Measurements from ENCODE around the gene MAPK8IP2. TPM values are rescaled to one million over a fixed set of nuclear protein-coding genes. Genes with fewer than 3 reads are reported as not detected.
A peak's percentile ranks its signal among the peaks of the same experiment; 100 is the strongest.

The MAPK8IP2 gene
- total RNA-seq, 6 donors from 2014 or later: 1.0 to 5.5 (median 3.4) TPM

GRCh38 chr22:50573491-50574382 lies 26.9 kb upstream of the MAPK8IP2 start:
- no peak overlapping the region for H3K4me3 ChIP-seq
- no peak overlapping the region for H3K27ac ChIP-seq
- 93 to 97% methylated on average over 11 to 26 of the region's 26 CpGs for WGBS, 2 donors
- peaks cover 4 to 32% (median 12%) of the 10 kb centered on the region in 4 donors for H3K36me3 ChIP-seq
- no peaks in the 10 kb centered on the region for H3K27me3 ChIP-seq
- ATAC-seq (ENCODE audit: low FRiP score in 2 of 2) (no peak), DNase-seq (peak in 1 of 2 donors; percentile 65)
- H3K9me3 ChIP-seq: no peaks in the 10 kb centered on the region
- H3K4me1 ChIP-seq: peaks cover 8 to 14% (median 9%) of the 10 kb centered on the region in 4 donors
- no peak for TF ChIP-seq EP300 (IDR thresholded peaks at IDR 0.05)

GRCh38 chr22:50574383-50574755 lies 26.2 kb upstream of the MAPK8IP2 start:
- Histone ChIP-seq H3K36me3 (peaks cover 0 to 32% (median 14%) of the 10 kb centered on the region in 4 donors), H3K27me3 (no peaks in the 10 kb centered on the region), H3K9me3 (no peaks in the 10 kb centered on the region), H3K27ac (no peak overlapping the region), H3K4me1 (peaks cover 8 to 15% (median 11%) of the 10 kb centered on the region in 4 donors), H3K4me3 (no peak overlapping the region)
- WGBS, 2 donors: 93 to 94% methylated on average over 7 to 11 of the region's 11 CpGs
- TF ChIP-seq POLR2AphosphoS5 (IDR thresholded peaks at IDR 0.05) (no peak), POLR2A (IDR thresholded peaks at IDR 0.05) (no peak), EP300 (IDR thresholded peaks at IDR 0.05) (no peak), CTCF (IDR thresholded peaks at IDR 0.05) (no peak)
- DNase-seq (no peak), ATAC-seq (ENCODE audit: low FRiP score in 2 of 2) (no peak)

GRCh38 chr22:50575426-50575941 lies 25.1 kb upstream of the MAPK8IP2 start:
- peaks cover 0 to 25% (median 14%) of the 10 kb centered on the region in 4 donors for H3K36me3 ChIP-seq
- ATAC-seq (ENCODE audit: low FRiP score in 2 of 2) (no peak), DNase-seq (no peak)
- TF ChIP-seq EP300 (IDR thresholded peaks at IDR 0.05) (no peak), CTCF (IDR thresholded peaks at IDR 0.05) (no peak), POLR2A (IDR thresholded peaks at IDR 0.05) (no peak), POLR2AphosphoS5 (IDR thresholded peaks at IDR 0.05) (no peak)
- no peaks in the 10 kb centered on the region for H3K27me3 ChIP-seq
- H3K4me1 ChIP-seq: peaks cover 8 to 15% (median 11%) of the 10 kb centered on the region in 4 donors
- WGBS, 2 donors: 91 to 92% methylated on average over 8 of the region's 8 CpGs
- no peak overlapping the region for H3K27ac ChIP-seq
- no peak overlapping the region for H3K4me3 ChIP-seq
- H3K9me3 ChIP-seq: no peaks in the 10 kb centered on the region

- H3K9me3 ChIP-seq: no peaks in the 10 kb centered on the region
- 69 to 86% methylated on average over 5 of the region's 5 CpGs for WGBS, 2 donors
- no peaks in the 10 kb centered on the region for H3K27me3 ChIP-seq
- ATAC-seq (ENCODE audit: low FRiP score in 2 of 2): no peak
- no peak for DNase-seq
- H3K36me3 ChIP-seq: peaks cover 0 to 21% (median 13%) of the 10 kb centered on the region in 4 donors
- no peak overlapping the region for H3K27ac ChIP-seq
- H3K4me3 ChIP-seq: no peak overlapping the region
- H3K4me1 ChIP-seq: peaks cover 8 to 19% (median 11%) of the 10 kb centered on the region in 4 donors
- TF ChIP-seq CTCF (IDR thresholded peaks at IDR 0.05): peak in 1 of 6 experiments; percentile 14
- no peak for TF ChIP-seq POLR2AphosphoS5 (IDR thresholded peaks at IDR 0.05)
- TF ChIP-seq POLR2A (IDR thresholded peaks at IDR 0.05): no peak
These were observed 24.5 kb upstream of the MAPK8IP2 start for GRCh38 chr22:50576070-50576469.

GRCh38 chr22:50576806-50577696 lies 23.5 kb upstream of the MAPK8IP2 start:
- H3K9me3 ChIP-seq: no peaks in the 10 kb centered on the region
- WGBS, 2 donors: 80 to 90% methylated on average over 11 to 18 of the region's 18 CpGs
- DNase-seq: no peak
- H3K4me3 ChIP-seq: no peak overlapping the region
- TF ChIP-seq POLR2AphosphoS5 (IDR thresholded peaks at IDR 0.05): no peak
- no peak for TF ChIP-seq EP300 (IDR thresholded peaks at IDR 0.05)
- no peak for TF ChIP-seq POLR2A (IDR thresholded peaks at IDR 0.05)
- TF ChIP-seq CTCF (IDR thresholded peaks at IDR 0.05): no peak
- H3K27me3 ChIP-seq: no peaks in the 10 kb centered on the region
- ATAC-seq (ENCODE audit: low FRiP score in 2 of 2): no peak
- H3K27ac ChIP-seq: no peak overlapping the region
- H3K36me3 ChIP-seq: peaks cover 0 to 16% (median 10%) of the 10 kb centered on the region in 4 donors
- H3K4me1 ChIP-seq: peaks cover 16 to 29% (median 20%) of the 10 kb centered on the region in 4 donors
